ENCODE measurements around the gene AHCYL2.

- TF ChIP-seq CTCF (IDR thresholded peaks at IDR 0.05) = no peak
- no peak for TF ChIP-seq POLR2A (IDR thresholded peaks at IDR 0.05)
These were observed 13.9 kb upstream of the AHCYL2 start for GRCh38 chr7:129210989-129211312.

Data from adrenal gland (tissue), 5 donors.